Measurements from ENCODE around the gene GBGT1. TPM values are rescaled to one million over a fixed set of nuclear protein-coding genes. Genes with fewer than 3 reads are reported as not detected.
A peak's percentile ranks its signal among the peaks of the same experiment; 100 is the strongest.

Gene GBGT1
- total and polyA plus RNA-seq, 9 of the 15 experiments (the other 6 are each of a cell fraction or from before 2014, with no cell fraction given) = 0.55 to 25.8 (median 13.7) TPM

- no peak for TF ChIP-seq HMBOX1 (IDR thresholded peaks at IDR 0.05)
- no peak for TF ChIP-seq HNRNPL (IDR thresholded peaks at IDR 0.05; ENCODE audit: low read depth, low read length)
- peak; percentile 27 for TF ChIP-seq POLR2G (IDR thresholded peaks at IDR 0.05; ENCODE audit: low read depth, low read length)
- no peak for TF ChIP-seq PKNOX1 (IDR thresholded peaks at IDR 0.05)
- TF ChIP-seq ZNF311 (CRISPR knock-in tag; IDR thresholded peaks at IDR 0.05) = no peak
- no peak for TF ChIP-seq NFRKB (IDR thresholded peaks at IDR 0.05; ENCODE audit: low read depth)
- no peak for TF ChIP-seq TAF7 (tag; IDR thresholded peaks at IDR 0.05)
- no peak for TF ChIP-seq HOXB6 (CRISPR knock-in tag; IDR thresholded peaks at IDR 0.05; ENCODE audit: borderline replicate concordance)
- TF ChIP-seq PHB (CRISPR knock-in tag; IDR thresholded peaks at IDR 0.05) = no peak
- no peak for TF ChIP-seq HNRNPH1 (optimal IDR thresholded peaks at IDR 0.05; ENCODE audit: low read depth, low read length)
Measured at GRCh38 chr9:133119103-133119845, 44.4 kb downstream of the GBGT1 start (continued).

Data from K562 (cell line).